GM08714 (cell line): ENCODE data around the gene LY6G5B.

Source experiments
- H3K4me3 ChIP-seq: fragments of 200-500 bp; sonication (Bioruptor generic); 2 replicates; pipeline ENCODE4 v1.5.1; 2014; ENCODE audit warnings: mild to moderate bottlenecking, low read length, inconsistent platforms
- ZNF274 ChIP-seq: IDR thresholded peaks from 2 replicates; pipeline ENCODE4 v1.6.1; 2012; ENCODE audit warnings: mild to moderate bottlenecking, low read depth, low read length

The LY6G5B gene

DNA sequence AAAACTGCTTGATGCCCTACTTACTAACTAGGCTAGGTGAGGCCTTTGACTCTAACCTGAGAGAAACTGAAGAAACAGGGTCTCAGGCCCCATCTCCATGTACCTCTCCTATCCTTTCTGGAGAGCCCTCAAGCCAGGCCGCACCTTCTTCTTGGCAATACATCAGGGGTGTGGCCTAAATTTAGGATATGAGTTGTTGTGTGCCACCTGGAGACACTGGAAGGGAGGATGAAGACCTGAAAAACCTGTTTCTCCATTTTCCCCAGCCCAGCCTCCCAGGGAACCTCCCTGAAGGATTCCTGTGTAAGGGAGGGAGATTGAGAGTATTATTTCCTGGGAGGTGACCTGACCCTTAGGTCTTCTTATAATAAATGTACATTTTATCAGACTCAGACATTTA is 48.5 kb downstream of the LY6G5B start:
- H3K4me3 ChIP-seq: no peak overlapping the region

DNA sequence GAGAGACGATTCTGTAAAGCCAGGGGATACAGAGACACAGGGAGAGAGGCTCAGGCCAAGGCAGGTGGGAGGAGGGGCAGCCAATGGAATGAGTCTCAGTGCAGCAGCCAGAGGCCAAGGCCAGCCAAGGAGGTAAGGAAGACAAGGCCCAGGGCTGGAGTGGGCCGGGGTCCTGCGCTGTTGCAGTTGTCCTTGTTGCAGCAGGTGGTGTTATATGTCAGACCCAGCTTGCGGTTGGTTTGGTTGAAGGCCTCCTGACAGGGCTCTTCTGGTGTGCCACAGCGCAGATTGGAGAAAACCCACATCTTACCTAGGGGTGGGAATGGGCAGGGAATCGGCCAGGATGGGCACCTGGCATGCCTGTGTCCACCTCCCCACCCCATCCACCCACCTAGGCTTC is 49.2 kb downstream of the LY6G5B start:
- no peak overlapping the region for H3K4me3 ChIP-seq
- TF ChIP-seq ZNF274: no peak

More for the DNA sequence above, 48.5 kb downstream of the LY6G5B start:
- no peak for TF ChIP-seq ZNF274

DNA sequence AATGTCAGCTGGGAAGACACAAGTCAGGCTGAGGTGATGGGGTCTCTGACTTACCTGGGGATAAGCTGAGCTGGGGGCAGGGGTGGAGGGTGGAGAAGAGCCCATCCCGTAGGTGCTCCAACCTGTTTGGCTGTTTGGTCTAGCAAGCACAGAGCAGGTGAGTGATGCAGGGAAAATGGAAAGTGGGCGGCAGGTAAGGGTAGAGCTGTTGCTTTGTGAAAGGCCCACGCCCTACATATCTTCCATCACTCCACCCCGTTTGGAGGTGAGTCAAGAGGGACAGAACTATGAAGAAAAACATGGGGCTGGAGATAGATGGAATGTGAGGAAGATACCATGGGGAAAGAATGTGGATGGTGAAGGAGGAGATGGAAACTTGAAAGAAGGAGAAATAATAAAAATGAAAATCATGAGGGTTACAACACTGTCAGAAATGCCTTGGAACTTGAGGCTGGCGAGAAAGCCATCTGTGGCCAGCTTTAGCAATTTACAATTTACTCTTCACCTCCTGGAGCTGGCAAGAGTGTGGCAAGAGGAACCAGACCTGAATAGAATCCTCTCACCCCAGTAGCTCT is 50.5 kb downstream of the LY6G5B start:
- no peak overlapping the region for H3K4me3 ChIP-seq
- TF ChIP-seq ZNF274: no peak

DNA sequence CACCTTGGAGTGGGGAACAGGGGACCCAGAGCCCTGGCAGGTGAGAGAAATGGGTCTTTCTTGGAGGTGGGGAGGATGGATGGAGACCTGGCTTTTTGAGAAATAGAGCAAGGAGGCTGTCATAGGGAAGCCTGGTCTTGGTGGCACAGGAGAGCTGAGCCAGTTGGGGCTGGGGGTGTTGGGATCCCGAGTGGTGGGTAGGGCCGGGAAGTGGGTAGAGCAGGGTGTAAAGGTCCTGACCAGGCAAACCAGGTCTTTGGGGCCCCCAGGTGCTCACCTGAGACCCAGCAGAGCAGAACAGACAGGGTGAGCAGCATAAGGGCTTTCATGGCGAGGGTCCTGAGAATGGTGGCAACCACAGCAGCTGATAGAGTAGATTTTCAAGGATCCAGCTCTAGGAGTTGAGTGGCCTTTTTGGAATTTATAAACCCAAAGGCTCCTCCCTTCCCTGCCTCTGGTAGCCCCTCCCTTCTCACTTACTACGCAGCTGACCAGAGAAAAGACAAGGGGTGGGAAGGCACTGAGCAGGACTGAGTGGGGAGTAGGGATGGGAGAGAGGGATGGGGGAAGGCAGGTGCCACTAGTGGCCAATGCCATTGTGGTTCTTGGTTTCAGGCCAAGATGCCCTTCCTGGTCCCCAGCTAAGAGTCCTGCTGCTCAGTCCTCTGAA is 51.7 kb downstream of the LY6G5B start, which contains the start of gene LY6G6C:
Gene LY6G6C, minus strand, starts transcription at position 396 of the 670 bp plus-strand sequence. Its CDS starts 67 bp downstream, at position 329.
- no peak for TF ChIP-seq ZNF274
- no peak within 1 kb of the TSS for H3K4me3 ChIP-seq

DNA sequence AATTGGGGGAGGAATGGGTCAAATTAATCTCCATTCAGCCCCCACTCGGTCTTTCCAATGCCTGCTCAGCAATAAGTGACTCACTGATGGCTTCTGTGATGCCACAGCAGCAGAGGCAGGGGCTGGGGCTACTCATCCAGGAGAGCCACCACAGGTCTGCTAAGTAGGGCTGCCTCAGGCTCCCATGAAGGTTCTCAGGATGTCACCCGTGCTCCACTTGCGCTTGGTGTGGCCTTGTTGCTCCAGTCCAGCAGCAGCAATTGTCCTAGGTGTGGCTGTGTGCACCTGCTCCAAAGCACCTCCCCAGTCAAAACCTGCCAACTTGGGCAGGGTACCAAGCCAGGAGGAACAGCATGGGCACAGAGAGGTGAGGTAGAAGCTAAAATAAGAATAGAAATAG is 52.4 kb downstream of the LY6G5B start:
- no peak overlapping the region for H3K4me3 ChIP-seq
- no peak for TF ChIP-seq ZNF274
